ENCODE measurements around the gene VAT1. TPM values are rescaled to one million over a fixed set of nuclear protein-coding genes. Genes with fewer than 3 reads are reported as not detected.
"Not testable (repeated sequence)": the region's sequence is repeated elsewhere in the genome, so short reads cannot be mapped to it uniquely, and the experiment has no call there.

Gene VAT1
- total RNA-seq, 1 experiment from 2014 or later: 72.7 TPM

- DNase-seq (ENCODE audit: low read depth): not testable (repeated sequence)
These were observed 48.9 kb downstream of the VAT1 start for GRCh38 chr17:42973323-42973722.

- no peak for DNase-seq (ENCODE audit: low read depth)
These were observed 50.6 kb downstream of the VAT1 start for GRCh38 chr17:42971589-42971988.

- DNase-seq (ENCODE audit: low read depth): no peak
These were observed 53.1 kb downstream of the VAT1 start for GRCh38 chr17:42969001-42969581.

GRCh38 chr17:42967925-42968324 lies 54.3 kb downstream of the VAT1 start:
- no peak for DNase-seq (ENCODE audit: low read depth)

Other genes with a start within 250 kb of the VAT1 start
- 88.5 and 97.4 TPM in 2 replicates for gene VPS25, start 248.9 kb downstream of the VAT1 start, total RNA-seq (2014; rRNA removed; shearing (Covaris generic))
- 0.52 and 1.2 TPM in 2 replicates for gene WNK4, start 241.8 kb downstream of the VAT1 start, total RNA-seq (2014; rRNA removed; shearing (Covaris generic))
- gene COA3, start 223.7 kb downstream of the VAT1 start, total RNA-seq (2014; rRNA removed; shearing (Covaris generic)): 95.0 and 99.0 TPM in 2 replicates
- gene CNTD1, start 223.5 kb downstream of the VAT1 start, total RNA-seq (2014; rRNA removed; shearing (Covaris generic)): 0.20 TPM in 1 of 2 replicates, not detected in the other
- gene BECN1, start 198.1 kb downstream of the VAT1 start, total RNA-seq (2014; rRNA removed; shearing (Covaris generic)): 36.9 and 83.7 TPM in 2 replicates
- 79.3 and 139 TPM in 2 replicates for gene PSME3, start 189.0 kb downstream of the VAT1 start, total RNA-seq (2014; rRNA removed; shearing (Covaris generic))
- not detected in 2 replicates for gene AOC2, start 177.8 kb downstream of the VAT1 start, total RNA-seq (2014; rRNA removed; shearing (Covaris generic))
- gene AOC3, start 171.2 kb downstream of the VAT1 start, total RNA-seq (2014; rRNA removed; shearing (Covaris generic)): 0.02 TPM in 1 of 2 replicates, not detected in the other
- gene G6PC1, start 121.6 kb downstream of the VAT1 start, total RNA-seq (2014; rRNA removed; shearing (Covaris generic)): not detected in 2 replicates
- 13.6 and 17.1 TPM in 2 replicates for gene AARSD1, start 57.9 kb downstream of the VAT1 start, total RNA-seq (2014; rRNA removed; shearing (Covaris generic))
- 0.67 and 0.71 TPM in 2 replicates for gene PTGES3L, start 42.3 kb downstream of the VAT1 start, total RNA-seq (2014; rRNA removed; shearing (Covaris generic))
- 5.7 and 11.4 TPM in 2 replicates for gene RUNDC1, start 41.8 kb downstream of the VAT1 start, total RNA-seq (2014; rRNA removed; shearing (Covaris generic))
- 982 and 1,027 TPM in 2 replicates for gene RPL27, start 24.0 kb downstream of the VAT1 start, total RNA-seq (2014; rRNA removed; shearing (Covaris generic))
- gene IFI35, start 15.6 kb downstream of the VAT1 start, total RNA-seq (2014; rRNA removed; shearing (Covaris generic)): 206 and 256 TPM in 2 replicates
- 0.20 and 0.22 TPM in 2 replicates for gene RND2, start 2.8 kb upstream of the VAT1 start, total RNA-seq (2014; rRNA removed; shearing (Covaris generic))
- 27.5 and 30.1 TPM in 2 replicates for gene BRCA1, start 103.0 kb upstream of the VAT1 start, total RNA-seq (2014; rRNA removed; shearing (Covaris generic))
- 58.0 and 82.9 TPM in 2 replicates for gene NBR1, start 148.8 kb upstream of the VAT1 start, total RNA-seq (2014; rRNA removed; shearing (Covaris generic))
- 4.9 and 10.1 TPM in 2 replicates for gene TMEM106A, start 189.5 kb upstream of the VAT1 start, total RNA-seq (2014; rRNA removed; shearing (Covaris generic))
- not detected in 2 replicates for gene CCDC200, start 206.2 kb upstream of the VAT1 start, total RNA-seq (2014; rRNA removed; shearing (Covaris generic))
- gene RNU2-1, start 211.6 kb upstream of the VAT1 start, total RNA-seq (2014; rRNA removed; shearing (Covaris generic)): not detected in 2 replicates

All from M059J (cell line).